ENCODE measurements around the gene RFX7. TPM values are rescaled to one million over a fixed set of nuclear protein-coding genes. Genes with fewer than 3 reads are reported as not detected.

Gene RFX7
- total RNA-seq, 1 experiment from 2014 or later = 43.4 TPM

GRCh38 chr15:56095406-56095805 lies 148.3 kb downstream of the RFX7 start:
- no peak overlapping the region for H3K9ac ChIP-seq (ENCODE audit: extremely low read depth, insufficient read length, low read length)
- no peaks in the 10 kb centered on the region for H3K9me3 ChIP-seq (ENCODE audit: control insufficient read depth, low read depth, low read length)
- peaks cover 37 to 69% (median 63%) of the 10 kb centered on the region in 3 experiments; a peak in 6 of 7 replicates for H3K36me3 Mint-ChIP-seq (ENCODE audit: insufficient read depth in 1 of 3, low read depth in 3 of 3)
- H2BK12ac ChIP-seq (ENCODE audit: insufficient read length, low read depth, low read length) = no peak overlapping the region
- H2AFZ ChIP-seq (ENCODE audit: low read length) = no peak overlapping the region
- WGBS (ENCODE audit: extremely low coverage, insufficient read length, low lambda C conversion rate) = no CpG with 5 or more reads among the region's 1 CpG
- no peak overlapping the region for H3K4me2 ChIP-seq (ENCODE audit: insufficient read depth, insufficient read length, low read length)
- H3K27me3 Mint-ChIP-seq (ENCODE audit: low read depth) = no peaks in the 10 kb centered on the region
- no peak overlapping the region for H3T11ph ChIP-seq (ENCODE audit: low read length)
- H4K20me1 ChIP-seq (ENCODE audit: control insufficient read depth, insufficient read depth, insufficient read length) = no peaks in the 10 kb centered on the region
- no peaks in the 10 kb centered on the region for H3K27me3 ChIP-seq (ENCODE audit: insufficient read depth, low read length)
- H4K8ac ChIP-seq (replicated peaks; ENCODE audit: insufficient read length, low read depth, low read length) = no peak overlapping the region
- H4K91ac ChIP-seq (ENCODE audit: insufficient read length, low read depth, low read length) = no peak overlapping the region
- DNase-seq = no peak
- no peak overlapping the region for H2AK5ac ChIP-seq (ENCODE audit: insufficient read length, low read length)
- H3K4me3 Mint-ChIP-seq = no peak overlapping the region
- H2BK120ac ChIP-seq (ENCODE audit: low read depth, low read length, poor library complexity, severe bottlenecking) = no peak overlapping the region
- H3K9me3 Mint-ChIP-seq = no peaks in the 10 kb centered on the region
- H3K27ac ChIP-seq (ENCODE audit: insufficient read length, low read depth, low read length) = no peak overlapping the region
- no peak overlapping the region for H3K18ac ChIP-seq (ENCODE audit: insufficient read length, low read depth, low read length)
- H3K4ac ChIP-seq (ENCODE audit: low read depth, low read length) = no peak overlapping the region
- H3K4me1 Mint-ChIP-seq = no peaks in the 10 kb centered on the region
- H3K79me2 ChIP-seq (ENCODE audit: insufficient read depth, low read length) = no peaks in the 10 kb centered on the region
- no peak overlapping the region for H2BK20ac ChIP-seq (ENCODE audit: low read depth, low read length, poor library complexity, severe bottlenecking)
- no peaks in the 10 kb centered on the region for H3K79me1 ChIP-seq (ENCODE audit: insufficient read depth, low read depth, low read length, poor library complexity, severe bottlenecking)
- H3K14ac ChIP-seq (ENCODE audit: insufficient read depth, low read length) = no peak overlapping the region
- H2BK5ac ChIP-seq (ENCODE audit: insufficient read length, low read length) = no peak overlapping the region
- TF ChIP-seq CTCF (conservative IDR thresholded peaks at IDR 0.05) = no peak
- H3K4me1 ChIP-seq (ENCODE audit: insufficient read depth, low read length) = no peaks in the 10 kb centered on the region
- H3K23ac ChIP-seq (ENCODE audit: insufficient read length, low read depth, low read length) = no peak overlapping the region
- H3K27ac Mint-ChIP-seq = no peak overlapping the region
- no peak overlapping the region for H2BK15ac ChIP-seq (ENCODE audit: low read depth, low read length)
- H3K23me2 ChIP-seq (ENCODE audit: insufficient read length, low read depth, low read length, poor library complexity, severe bottlenecking) = no peaks in the 10 kb centered on the region
- no peak overlapping the region for H4K5ac ChIP-seq (ENCODE audit: insufficient read length, low read depth, low read length)
- no peak overlapping the region for H3K56ac ChIP-seq (ENCODE audit: insufficient read length, low read depth, low read length)

Data from H9 (cell line).